ENCODE data around the gene KLHL41. TPM values are rescaled to one million over a fixed set of nuclear protein-coding genes. Genes with fewer than 3 reads are reported as not detected.

Gene KLHL41
- total and polyA plus RNA-seq, 2 experiments from 2014 or later: 0.34 to 1.8 TPM

GRCh38 chr2:169571571-169571970 lies 62.1 kb downstream of the KLHL41 start:
- Histone ChIP-seq H3K27me3 (no peaks in the 10 kb centered on the region), H4K20me1 (ENCODE audit: insufficient read depth, poor library complexity, severe bottlenecking) (no peaks in the 10 kb centered on the region), H3K9me2 (replicated peaks; ENCODE audit: insufficient read depth) (no peaks in the 10 kb centered on the region), H2AFZ (no peak overlapping the region), H3K9me3 (ENCODE audit: low read depth) (no peaks in the 10 kb centered on the region), H3K36me3 (replicated peaks; ENCODE audit: insufficient read depth, low read depth) (no peaks in the 10 kb centered on the region), H3K27ac (no peak overlapping the region), H3K4me1 (ENCODE audit: insufficient read depth) (no peaks in the 10 kb centered on the region), H3K4me2 (peak overlapping the region; percentile 92), H3K79me2 (peaks cover 38% of the 10 kb centered on the region), H3K4me3 (no peak overlapping the region)
- WGBS (ENCODE audit: low lambda C conversion rate, missing lambda C conversion rate): 94% methylated on average over 3 of the region's 3 CpGs
- no peak for TF ChIP-seq EZH2 (IDR thresholded peaks at IDR 0.05; ENCODE audit: borderline replicate concordance)
- no peak for TF ChIP-seq CTCF (IDR thresholded peaks at IDR 0.05; ENCODE audit: poor library complexity)
- TF ChIP-seq EZH2phosphoT487 (IDR thresholded peaks at IDR 0.05; ENCODE audit: low read depth, severe bottlenecking, unreplicated experiment): no peak
- DNase-seq (ENCODE audit: low spot score): no peak

- H3K27me3 ChIP-seq: no peaks in the 10 kb centered on the region
- H3K36me3 ChIP-seq (replicated peaks; ENCODE audit: insufficient read depth, low read depth): no peaks in the 10 kb centered on the region
- H2AFZ ChIP-seq: no peak overlapping the region
- no peak for TF ChIP-seq CTCF (IDR thresholded peaks at IDR 0.05; ENCODE audit: poor library complexity)
- TF ChIP-seq EZH2 (IDR thresholded peaks at IDR 0.05; ENCODE audit: borderline replicate concordance): no peak
- no peak for TF ChIP-seq EZH2phosphoT487 (IDR thresholded peaks at IDR 0.05; ENCODE audit: low read depth, severe bottlenecking, unreplicated experiment)
- no peaks in the 10 kb centered on the region for H3K9me2 ChIP-seq (replicated peaks; ENCODE audit: insufficient read depth)
- WGBS (ENCODE audit: low lambda C conversion rate, missing lambda C conversion rate): 86% methylated on average over 1 of the region's 1 CpG
- no peak overlapping the region for H3K4me3 ChIP-seq
- no peak for DNase-seq (ENCODE audit: low spot score)
- H3K27ac ChIP-seq: no peak overlapping the region
- H3K9me3 ChIP-seq (ENCODE audit: low read depth): no peaks in the 10 kb centered on the region
- H3K4me1 ChIP-seq (ENCODE audit: insufficient read depth): no peaks in the 10 kb centered on the region
- no peaks in the 10 kb centered on the region for H4K20me1 ChIP-seq (ENCODE audit: insufficient read depth, poor library complexity, severe bottlenecking)
- H3K79me2 ChIP-seq: peaks cover 38% of the 10 kb centered on the region
- peak overlapping the region; percentile 92 for H3K4me2 ChIP-seq
These were observed 62.7 kb downstream of the KLHL41 start for GRCh38 chr2:169572189-169572588.

GRCh38 chr2:169572821-169573159 lies 63.3 kb downstream of the KLHL41 start:
- peaks cover 38% of the 10 kb centered on the region for H3K79me2 ChIP-seq
- H4K20me1 ChIP-seq (ENCODE audit: insufficient read depth, poor library complexity, severe bottlenecking): no peaks in the 10 kb centered on the region
- peak overlapping the region; percentile 56 for H3K4me3 ChIP-seq
- H3K27ac ChIP-seq: peak overlapping the region; percentile 14
- 12% methylated on average over 2 of the region's 2 CpGs for WGBS (ENCODE audit: low lambda C conversion rate, missing lambda C conversion rate)
- no peaks in the 10 kb centered on the region for H3K9me2 ChIP-seq (replicated peaks; ENCODE audit: insufficient read depth)
- H2AFZ ChIP-seq: peak overlapping the region; percentile 59
- no peaks in the 10 kb centered on the region for H3K4me1 ChIP-seq (ENCODE audit: insufficient read depth)
- peak overlapping the region; percentile 92 for H3K4me2 ChIP-seq
- DNase-seq (ENCODE audit: low spot score): no peak
- TF ChIP-seq EZH2phosphoT487 (IDR thresholded peaks at IDR 0.05; ENCODE audit: low read depth, severe bottlenecking, unreplicated experiment) (no peak), CTCF (IDR thresholded peaks at IDR 0.05; ENCODE audit: poor library complexity) (no peak), EZH2 (IDR thresholded peaks at IDR 0.05; ENCODE audit: borderline replicate concordance) (no peak)
- no peaks in the 10 kb centered on the region for H3K9me3 ChIP-seq (ENCODE audit: low read depth)
- no peaks in the 10 kb centered on the region for H3K27me3 ChIP-seq
- H3K36me3 ChIP-seq (replicated peaks; ENCODE audit: insufficient read depth, low read depth): no peaks in the 10 kb centered on the region
